Type B pancreatic cell (in vitro differentiated cells): ENCODE data around the gene ST6GALNAC1. TPM values are rescaled to one million over a fixed set of nuclear protein-coding genes. Genes with fewer than 3 reads are reported as not detected.
A peak's percentile ranks its signal among the peaks of the same experiment; 100 is the strongest.

Experiments
- DNase-seq: peaks from one replicate; pipeline ENCODE4 v3.0.0; 2021; ENCODE audit warnings: mixed read lengths; ENCODE audit not compliant: unreplicated experiment; ENCODE audit errors: extremely low spot score
- H3K27ac Mint-ChIP-seq: 2 replicates; pipeline ENCODE4 v1.8.0; 2021; ENCODE audit warnings: mild to moderate bottlenecking, mixed read lengths
- H3K27me3 Mint-ChIP-seq: 2 replicates; pipeline ENCODE4 v1.8.0; 2021; ENCODE audit warnings: mixed read lengths
- H3K36me3 Mint-ChIP-seq: 2 replicates; pipeline ENCODE4 v1.8.0; 2021; ENCODE audit warnings: mixed read lengths
- H3K4me1 Mint-ChIP-seq: one replicate; pipeline ENCODE4 v1.8.0; 2021; ENCODE audit warnings: mixed read lengths; ENCODE audit not compliant: unreplicated experiment
- H3K4me3 Mint-ChIP-seq: 2 replicates; pipeline ENCODE4 v1.8.0; 2021; ENCODE audit warnings: mild to moderate bottlenecking, mixed read lengths
- H3K9me3 Mint-ChIP-seq: 2 replicates; pipeline ENCODE4 v1.8.0; 2021; ENCODE audit warnings: mixed read lengths
- CTCF ChIP-seq: fragments of 200-600 bp; sonication (generic); conservative IDR thresholded peaks from 2 replicates; pipeline ENCODE4 v1.5.0; 2021; ENCODE audit warnings: antibody characterized with exemption, mild to moderate bottlenecking
- total RNA-seq: library from RNA; stranded (reverse); gene quantifications from 2 replicates; pipeline ENCODE4 v1.2.1, GENCODE V29; 2021; ENCODE audit warnings: low replicate concordance

The ST6GALNAC1 gene
- total RNA-seq, 1 donor from 2014 or later, result 10.3 TPM

- no peak for DNase-seq
- peaks cover 44% of the 10 kb centered on the region for H3K4me1 Mint-ChIP-seq
- no peaks in the 10 kb centered on the region for H3K9me3 Mint-ChIP-seq
- H3K27ac Mint-ChIP-seq, result peak overlapping the region; percentile 79
- no peak for TF ChIP-seq CTCF
- no peaks in the 10 kb centered on the region for H3K27me3 Mint-ChIP-seq
- H3K36me3 Mint-ChIP-seq, result peaks cover 14% of the 10 kb centered on the region
- H3K4me3 Mint-ChIP-seq, result peak overlapping the region; percentile 0
Measured at GRCh38 chr17:76688165-76688622, 44.6 kb upstream of the ST6GALNAC1 start.

DNA sequence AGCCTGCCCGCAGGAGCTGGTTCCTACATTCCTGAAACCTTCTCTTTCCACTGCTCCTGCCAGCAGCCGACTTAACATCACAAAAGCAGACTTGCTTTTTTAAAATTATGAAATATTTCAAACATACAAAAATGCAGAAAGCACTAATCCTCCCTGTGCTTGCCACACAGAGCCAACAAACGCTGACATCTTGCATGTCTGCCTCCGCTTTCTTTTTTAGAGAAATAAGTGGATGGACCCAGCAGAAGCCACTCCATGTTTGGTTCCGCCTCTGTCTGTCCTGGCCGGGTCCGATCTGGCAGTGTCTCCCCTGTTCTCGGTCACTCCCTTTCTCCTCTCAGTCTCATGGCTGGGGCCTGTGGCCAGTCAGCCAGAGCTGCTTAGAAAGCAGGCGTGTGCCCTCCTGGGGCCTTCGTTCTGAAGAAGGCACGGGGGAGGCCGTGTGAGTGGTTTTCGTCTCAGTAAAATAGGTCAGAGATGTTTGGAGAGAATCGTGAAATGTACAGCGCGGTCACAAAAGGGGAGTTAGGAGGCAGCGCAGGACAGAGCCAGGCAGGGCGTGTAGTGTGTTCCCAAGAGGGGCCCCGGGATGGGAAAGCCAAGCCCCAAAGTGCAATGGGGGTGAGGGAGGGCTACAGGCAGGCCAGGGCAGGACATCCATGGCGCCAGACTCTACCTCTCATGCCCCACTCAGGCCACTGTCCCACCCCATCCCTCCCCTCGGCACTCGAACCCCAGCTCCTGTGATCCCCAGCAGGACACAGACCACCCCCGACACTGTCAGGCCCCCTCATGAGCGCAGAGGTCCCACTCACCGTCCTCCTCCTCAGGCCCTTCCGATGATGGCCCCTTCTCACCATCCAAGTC is 44.0 kb upstream of the ST6GALNAC1 start:
- peaks cover 41% of the 10 kb centered on the region for H3K4me1 Mint-ChIP-seq
- peak overlapping the region; percentile 54 for H3K4me3 Mint-ChIP-seq
- no peak overlapping the region for H3K27ac Mint-ChIP-seq
- H3K9me3 Mint-ChIP-seq, result no peaks in the 10 kb centered on the region
- no peaks in the 10 kb centered on the region for H3K27me3 Mint-ChIP-seq
- DNase-seq, result no peak
- H3K36me3 Mint-ChIP-seq, result peaks cover 14% of the 10 kb centered on the region
- no peak for TF ChIP-seq CTCF

DNA sequence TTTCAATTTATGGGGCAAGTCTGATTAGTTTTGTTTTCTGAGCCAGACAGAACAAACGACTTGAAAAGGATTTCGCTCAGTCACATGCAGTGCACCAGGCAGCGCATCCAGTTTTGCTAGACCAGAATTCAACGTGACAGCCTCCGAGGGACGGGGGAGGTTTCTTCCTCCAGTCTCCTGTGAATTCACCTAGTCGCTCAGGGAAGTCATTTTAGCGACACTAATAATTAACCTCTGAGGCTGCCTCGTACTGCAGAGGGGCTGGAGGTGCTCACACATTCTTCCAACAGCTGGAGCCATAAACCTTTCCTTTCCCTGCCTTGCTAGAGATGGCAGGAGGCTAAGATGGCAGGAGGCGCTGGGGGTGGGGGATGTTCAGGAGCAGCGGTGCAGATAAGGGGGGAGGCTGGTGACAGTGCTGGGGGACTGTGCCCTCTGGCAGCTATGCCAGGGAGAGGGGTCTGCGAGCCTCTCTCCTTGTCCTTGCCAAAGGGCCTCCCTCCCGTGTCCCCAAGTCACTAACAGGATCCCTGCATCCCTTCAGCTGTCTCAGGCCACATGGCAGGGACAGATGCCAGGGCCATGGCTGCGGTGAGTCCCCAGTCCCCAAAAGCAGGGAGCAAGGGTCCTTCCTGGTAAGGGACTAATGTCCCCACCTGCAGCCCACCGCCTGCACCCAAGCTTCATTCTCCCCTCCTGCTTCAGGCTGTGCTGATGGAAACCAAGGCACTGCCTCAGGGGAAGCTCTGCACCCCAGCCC is 43.2 kb upstream of the ST6GALNAC1 start:
- no peaks in the 10 kb centered on the region for H3K9me3 Mint-ChIP-seq
- H3K27ac Mint-ChIP-seq, result peak overlapping the region; percentile 73
- no peak for TF ChIP-seq CTCF
- H3K27me3 Mint-ChIP-seq, result no peaks in the 10 kb centered on the region
- H3K4me1 Mint-ChIP-seq, result peaks cover 47% of the 10 kb centered on the region
- H3K36me3 Mint-ChIP-seq, result peaks cover 13% of the 10 kb centered on the region
- no peak for DNase-seq
- H3K4me3 Mint-ChIP-seq, result peak overlapping the region; percentile 45

DNA sequence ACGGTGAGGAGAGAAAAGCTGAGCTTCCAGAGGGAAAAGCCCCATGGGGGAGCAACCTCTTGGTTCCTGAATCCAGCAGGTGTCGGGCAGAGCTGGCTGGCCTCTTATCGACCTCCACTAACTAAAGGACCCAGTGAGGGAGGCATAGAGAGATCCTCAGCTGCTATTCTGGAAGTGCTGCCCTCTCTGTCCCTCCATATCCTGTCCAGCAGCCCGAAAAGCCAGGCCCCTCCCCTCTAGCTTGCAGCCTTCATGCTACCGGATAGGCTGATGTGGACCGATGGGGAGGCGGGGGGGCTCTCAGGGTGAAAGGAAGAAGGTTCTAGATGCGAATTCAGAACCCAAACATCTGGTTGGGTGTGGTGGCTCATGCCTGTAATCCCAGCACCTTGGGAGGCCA is 42.3 kb upstream of the ST6GALNAC1 start:
- H3K27ac Mint-ChIP-seq, result no peak overlapping the region
- H3K4me3 Mint-ChIP-seq, result no peak overlapping the region
- no peaks in the 10 kb centered on the region for H3K27me3 Mint-ChIP-seq
- no peak for TF ChIP-seq CTCF
- no peaks in the 10 kb centered on the region for H3K9me3 Mint-ChIP-seq
- H3K36me3 Mint-ChIP-seq, result peaks cover 12% of the 10 kb centered on the region
- DNase-seq, result no peak
- H3K4me1 Mint-ChIP-seq, result peaks cover 47% of the 10 kb centered on the region

- Mint-ChIP-seq H3K27ac (no peak overlapping the region), H3K4me3 (no peak overlapping the region), H3K27me3 (no peaks in the 10 kb centered on the region), H3K4me1 (peaks cover 44% of the 10 kb centered on the region), H3K36me3 (peaks cover 12% of the 10 kb centered on the region), H3K9me3 (no peaks in the 10 kb centered on the region)
- no peak for DNase-seq
- no peak for TF ChIP-seq CTCF
Measured at GRCh38 chr17:76685366-76685765, 41.8 kb upstream of the ST6GALNAC1 start.
